ENCODE results near the gene SESN3. TPM values are rescaled to one million over a fixed set of nuclear protein-coding genes. Genes with fewer than 3 reads are reported as not detected.

SESN3 gene
- total RNA-seq, 4 donors from 2014 or later, result 57.9 to 106 (median 71.8) TPM

- H3K27ac ChIP-seq, result no peak overlapping the region
- 39 to 50% methylated on average over 1 of the region's 1 CpG for WGBS, 2 donors
- H3K9me3 ChIP-seq, result no peaks in the 10 kb centered on the region
- no peaks in the 10 kb centered on the region for H3K36me3 ChIP-seq
- peaks cover 0 to 20% (median 16%) of the 10 kb centered on the region in 4 donors for H3K4me1 ChIP-seq
- no peaks in the 10 kb centered on the region for H3K27me3 ChIP-seq
- no peak overlapping the region for H3K4me3 ChIP-seq
- no peak for TF ChIP-seq CTCF (IDR thresholded peaks at IDR 0.05)
- no peak for TF ChIP-seq POLR2A (IDR thresholded peaks at IDR 0.05)
- TF ChIP-seq EP300 (IDR thresholded peaks at IDR 0.05), result no peak
- DNase-seq (ENCODE audit: low spot score in 2 of 2), result no peak
These were observed 69.8 kb downstream of the SESN3 start for GRCh38 chr11:95161248-95161647.

- no peak overlapping the region for H3K4me3 ChIP-seq
- no peaks in the 10 kb centered on the region for H3K27me3 ChIP-seq
- peaks cover 0 to 36% (median 28%) of the 10 kb centered on the region in 4 donors for H3K4me1 ChIP-seq
- no peak for DNase-seq (ENCODE audit: low spot score in 2 of 2)
- 77 to 95% methylated on average over 1 of the region's 1 CpG for WGBS, 2 donors
- peak overlapping the region; percentile 35 to 92 (median 73) for H3K27ac ChIP-seq
- H3K9me3 ChIP-seq, result no peaks in the 10 kb centered on the region
- no peaks in the 10 kb centered on the region for H3K36me3 ChIP-seq
- no peak for TF ChIP-seq CTCF (IDR thresholded peaks at IDR 0.05)
- TF ChIP-seq POLR2A (IDR thresholded peaks at IDR 0.05), result no peak
- TF ChIP-seq EP300 (IDR thresholded peaks at IDR 0.05), result no peak
These were observed 73.2 kb downstream of the SESN3 start for GRCh38 chr11:95157824-95158223.

- no peak for TF ChIP-seq EP300 (IDR thresholded peaks at IDR 0.05)
- no peak for TF ChIP-seq POLR2A (IDR thresholded peaks at IDR 0.05)
- no peak for TF ChIP-seq CTCF (IDR thresholded peaks at IDR 0.05)
- peak overlapping the region; percentile 35 to 92 (median 73) for H3K27ac ChIP-seq
- no peaks in the 10 kb centered on the region for H3K36me3 ChIP-seq
- H3K4me1 ChIP-seq, result peaks cover 0 to 42% (median 28%) of the 10 kb centered on the region in 4 donors
- 21 to 24% methylated on average over 7 of the region's 7 CpGs for WGBS, 2 donors
- DNase-seq (ENCODE audit: low spot score in 2 of 2), result no peak
- no peaks in the 10 kb centered on the region for H3K27me3 ChIP-seq
- H3K9me3 ChIP-seq, result no peaks in the 10 kb centered on the region
- peak overlapping the region in 1 of 4 donors; percentile 10 for H3K4me3 ChIP-seq
These were observed 74.0 kb downstream of the SESN3 start for GRCh38 chr11:95156916-95157541.

- Histone ChIP-seq H3K4me3 (no peak overlapping the region), H3K9me3 (no peaks in the 10 kb centered on the region), H3K36me3 (no peaks in the 10 kb centered on the region), H3K27ac (peak overlapping the region; percentile 4 to 92 (median 56)), H3K27me3 (no peaks in the 10 kb centered on the region), H3K4me1 (peaks cover 0 to 47% (median 32%) of the 10 kb centered on the region in 4 donors)
- 74 to 82% methylated on average over 5 of the region's 5 CpGs for WGBS, 2 donors
- no peak for DNase-seq (ENCODE audit: low spot score in 2 of 2)
- TF ChIP-seq POLR2A (IDR thresholded peaks at IDR 0.05), result no peak
- no peak for TF ChIP-seq EP300 (IDR thresholded peaks at IDR 0.05)
- TF ChIP-seq CTCF (IDR thresholded peaks at IDR 0.05), result no peak
These were observed 74.8 kb downstream of the SESN3 start for GRCh38 chr11:95156133-95156721.

- 92 to 93% methylated on average over 4 of the region's 4 CpGs for WGBS, 2 donors
- H3K4me3 ChIP-seq, result no peak overlapping the region
These were observed 75.6 kb downstream of the SESN3 start for GRCh38 chr11:95155385-95155784.

More at GRCh38 chr11:95155385-95155784, 75.6 kb downstream of the SESN3 start:
- Histone ChIP-seq H3K27ac (peak overlapping the region in 1 of 4 donors; percentile 71), H3K9me3 (no peaks in the 10 kb centered on the region), H3K4me1 (peaks cover 0 to 47% (median 32%) of the 10 kb centered on the region in 4 donors), H3K27me3 (no peaks in the 10 kb centered on the region), H3K36me3 (no peaks in the 10 kb centered on the region)
- no peak for TF ChIP-seq POLR2A (IDR thresholded peaks at IDR 0.05)
- no peak for TF ChIP-seq CTCF (IDR thresholded peaks at IDR 0.05)
- TF ChIP-seq EP300 (IDR thresholded peaks at IDR 0.05), result no peak
- DNase-seq (ENCODE audit: low spot score in 2 of 2), result no peak
